Left lung (tissue), 10 donors: ENCODE measurements around the gene IGFBP4. TPM values are rescaled to one million over a fixed set of nuclear protein-coding genes. Genes with fewer than 3 reads are reported as not detected.

Source experiments
- ATAC-seq: fragments of 200-7000 bp; cut with Tn5 transposase; one replicate; pipeline ENCODE4 v1.9.1; 2020; ENCODE audit warnings: moderate library complexity
- DNase-seq, 4 donors: peaks; one replicate each; pipeline ENCODE4 v3.0.0-alpha.2; 2013 to 2020
- H3K27ac ChIP-seq, 2 donors: fragments of 200-600 bp; sonication (generic) in 1 of 2; one replicate each; pipeline versions ENCODE4 v1.5.0 to v1.8.0; 2020 to 2021
- H3K27me3 ChIP-seq, 2 donors: fragments of 200-600 bp; sonication (generic) in 1 of 2; one replicate each; pipeline versions ENCODE4 v1.5.0 to v1.8.0; 2020 to 2021
- H3K36me3 ChIP-seq, 2 donors: fragments of 200-600 bp; sonication (generic) in 1 of 2; one replicate each; pipeline versions ENCODE4 v1.5.0 to v1.8.0; 2020 to 2021
- H3K4me1 ChIP-seq, 2 donors: fragments of 200-600 bp; one replicate each; pipeline ENCODE4 v1.8.0; 2021
- H3K4me3 ChIP-seq, 2 donors: fragments of 200-600 bp; sonication (generic) in 1 of 2; one replicate each; pipeline versions ENCODE4 v1.5.0 to v1.8.0; 2020 to 2021; ENCODE audit warnings: mild to moderate bottlenecking in 1 of 2
- H3K9me3 ChIP-seq, 2 donors: fragments of 200-600 bp; sonication (generic) in 1 of 2; one replicate each; pipeline versions ENCODE4 v1.5.0 to v1.8.0; 2020 to 2021
- CTCF ChIP-seq, 2 donors: fragments of 200-600 bp; sonication (generic) in 1 of 2; IDR thresholded peaks; one replicate each; pipeline versions ENCODE4 v1.5.0 to v1.8.0; 2021; ENCODE audit warnings: antibody characterized with exemption in 2 of 2
- intact Hi-C, 2 donors: fragments of 100-400 bp; cut with DNase I; formaldehyde crosslinking; loops; one replicate each; pipeline versions ENCODE4 v1.11.2 to v1.14.2; 2022
- polyA plus RNA-seq, 6 donors: library from polyadenylated mRNA; unstranded; fragments of 120-200 nt; gene quantifications; one replicate each; pipeline ENCODE4 v1.2.1, GENCODE V29; 2013; ENCODE audit not compliant: insufficient read length in 6 of 6
- total RNA-seq, 2 donors: library from RNA; stranded (reverse); fragmentation: NEBNext Ultra II Directional; extraction: Animal tissue kit (Norgen Biotek cat#: 25700); gene quantifications; one replicate each; pipeline ENCODE4 v1.2.1, GENCODE V29; 2021
- donor health status: DM: no; HTN: yes; CAD: no.
- donor health status: DM: no; HTN: no; CAD: no.

Gene IGFBP4
- total and polyA plus RNA-seq, 8 donors: 207 to 407 (median 240) TPM

DNA sequence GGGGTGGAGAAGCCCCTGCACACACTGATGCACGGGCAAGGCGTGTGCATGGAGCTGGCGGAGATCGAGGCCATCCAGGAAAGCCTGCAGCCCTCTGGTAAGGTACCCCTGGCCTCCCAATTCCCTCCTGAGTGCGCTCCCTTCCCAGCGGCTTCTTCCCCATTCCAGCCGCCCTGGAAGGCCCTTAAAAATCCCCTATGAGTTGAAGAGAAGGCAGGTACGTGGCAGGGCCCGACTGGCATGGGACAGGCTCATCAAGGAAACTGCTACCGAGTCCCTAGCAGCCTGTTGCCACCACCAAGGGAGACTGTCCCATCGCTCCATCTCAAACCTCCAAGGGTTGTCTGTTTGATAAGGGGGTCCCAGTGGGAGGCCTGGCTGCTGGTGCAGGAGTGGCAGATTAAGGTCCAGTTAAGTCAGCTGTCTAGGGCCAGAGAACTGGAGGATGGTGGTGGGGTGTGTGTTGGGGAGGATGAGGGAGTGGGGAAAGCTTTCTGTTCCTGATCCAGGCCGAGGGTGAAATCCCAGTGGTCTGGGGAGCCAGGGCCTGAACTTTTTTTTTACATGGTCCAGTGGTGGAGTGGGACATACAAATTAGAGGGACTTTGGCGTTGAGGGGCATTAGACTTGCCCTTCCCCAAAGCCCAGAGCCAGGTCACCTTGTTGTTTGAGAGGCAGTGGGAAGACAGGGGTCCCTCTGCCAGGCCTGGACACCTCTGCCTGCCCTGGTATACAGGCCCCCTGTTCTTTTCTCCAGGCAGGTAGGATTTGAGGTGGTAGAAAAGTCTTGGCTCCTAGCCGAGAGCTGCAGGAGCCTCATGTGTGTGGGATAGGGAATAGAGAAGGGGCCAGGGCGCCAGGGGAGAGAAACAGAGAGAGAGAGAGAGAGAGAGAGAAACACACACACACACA, 994 bp downstream of the IGFBP4 start:
- intact Hi-C loops: loop anchor here in 1 of 2 donors (5.0 kb wide), 1 partner anchor 88 kb away; no protein-coding TSS in a partner anchor
- DNase-seq (no peak), ATAC-seq (no peak)
- Histone ChIP-seq H3K9me3 (no peaks in the 10 kb centered on the region), H3K27ac (peak overlapping the region; percentile 87 to 93), H3K36me3 (no peaks in the 10 kb centered on the region), H3K4me1 (peaks cover 38 to 59% of the 10 kb centered on the region in 2 donors), H3K27me3 (peaks cover 0 to 25% of the 10 kb centered on the region in 2 donors), H3K4me3 (peak overlapping the region; percentile 64 to 67)
- no peak for TF ChIP-seq CTCF (IDR thresholded peaks at IDR 0.05)

DNA sequence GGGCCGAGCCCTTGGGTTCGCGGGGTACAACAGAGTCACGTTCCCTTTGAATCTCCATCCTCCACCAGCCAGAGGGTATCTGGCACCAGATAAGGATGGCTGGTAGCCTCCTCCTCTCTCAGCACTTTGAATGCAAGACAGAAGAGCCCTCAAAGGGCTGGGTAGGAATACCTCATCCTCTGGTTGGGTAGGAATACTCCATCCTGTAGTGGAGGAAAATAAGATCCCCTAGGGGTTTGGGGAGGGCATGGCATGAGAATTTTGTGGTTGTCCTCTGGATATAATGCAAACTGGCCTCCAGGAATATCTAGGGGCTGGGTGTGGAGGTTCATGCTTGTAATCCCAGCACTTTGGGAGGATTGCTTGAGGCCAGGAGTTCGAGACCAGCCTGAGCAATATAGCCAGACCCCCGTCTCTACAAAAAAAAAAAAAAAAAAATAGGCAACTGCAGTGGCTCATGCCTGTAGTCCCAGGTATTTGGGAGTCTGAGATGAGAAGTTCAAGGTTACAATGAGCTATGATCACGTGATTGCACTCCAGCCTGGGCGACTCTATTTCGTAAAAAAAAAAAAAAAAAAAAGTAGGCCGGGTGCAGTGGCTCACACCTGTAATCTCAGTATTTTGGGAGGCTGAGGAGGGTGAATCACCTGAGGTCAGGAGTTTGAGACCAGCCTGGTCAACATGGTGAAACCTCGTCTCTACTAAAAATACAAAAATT, 2.7 kb downstream of the IGFBP4 start:
- ATAC-seq (no peak), DNase-seq (no peak)
- Histone ChIP-seq H3K9me3 (no peaks in the 10 kb centered on the region), H3K36me3 (no peaks in the 10 kb centered on the region), H3K27me3 (peaks cover 0 to 25% of the 10 kb centered on the region in 2 donors), H3K4me3 (peak overlapping the region; percentile 64 to 67), H3K4me1 (peaks cover 53 to 75% of the 10 kb centered on the region in 2 donors), H3K27ac (peak overlapping the region; percentile 87 to 93)
- no peak for TF ChIP-seq CTCF (IDR thresholded peaks at IDR 0.05)
- intact Hi-C loops: no loop called here

DNA sequence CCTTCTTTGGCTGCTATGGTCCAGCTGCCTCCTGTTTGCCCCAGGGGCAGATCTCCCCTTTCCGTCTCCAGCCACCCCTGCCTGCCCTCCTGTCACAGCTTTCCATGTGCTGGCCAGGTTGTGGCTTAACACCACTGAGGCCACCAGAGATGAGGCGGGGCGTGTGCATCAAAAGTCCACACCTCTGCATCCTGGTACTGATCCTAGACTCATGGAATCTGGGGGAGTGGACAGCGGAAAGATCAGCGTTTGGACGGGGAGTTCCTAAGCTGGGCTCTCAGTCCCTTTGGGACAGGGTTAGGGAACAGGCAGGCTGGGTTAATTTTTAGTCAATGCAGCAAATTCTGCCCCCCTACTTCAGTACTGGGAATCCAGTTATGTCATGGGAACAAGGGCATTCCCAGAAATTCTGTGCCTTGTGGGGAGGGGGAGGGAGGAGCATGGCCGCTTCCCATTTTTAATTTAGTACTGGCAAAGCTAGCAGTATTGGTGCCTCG, 3.9 kb downstream of the IGFBP4 start:
- peaks cover 65 to 83% of the 10 kb centered on the region in 2 donors for H3K4me1 ChIP-seq
- no peak for TF ChIP-seq CTCF (IDR thresholded peaks at IDR 0.05)
- no peak for DNase-seq
- H3K9me3 ChIP-seq: no peaks in the 10 kb centered on the region
- peak overlapping the region in 1 of 2 donors; percentile 67 for H3K4me3 ChIP-seq
- peaks cover 0 to under 1% of the 10 kb centered on the region in 2 donors for H3K36me3 ChIP-seq
- peak overlapping the region; percentile 72 to 78 for H3K27ac ChIP-seq
- peaks cover 0 to 22% of the 10 kb centered on the region in 2 donors for H3K27me3 ChIP-seq
- intact Hi-C loops: no loop called here
- no peak for ATAC-seq

- peaks cover 0 to 6% of the 10 kb centered on the region in 2 donors for H3K36me3 ChIP-seq
- H3K4me3 ChIP-seq: peak overlapping the region in 1 of 2 donors; percentile 67
- peaks cover 66 to 83% of the 10 kb centered on the region in 2 donors for H3K4me1 ChIP-seq
- no peaks in the 10 kb centered on the region for H3K9me3 ChIP-seq
- H3K27me3 ChIP-seq: peaks cover 0 to 16% of the 10 kb centered on the region in 2 donors
- ATAC-seq (no peak), DNase-seq (no peak)
- TF ChIP-seq CTCF (IDR thresholded peaks at IDR 0.05): no peak
- intact Hi-C loops: no loop called here
- H3K27ac ChIP-seq: peak overlapping the region; percentile 72 to 78
Observed at GRCh38 chr17:40447806-40448205, 4.6 kb downstream of the IGFBP4 start.
